Activated CD8-positive, alpha-beta memory T cell treated with anti-CD3 and anti-CD28 coated beads, Interleukin-2, amount 50 U/mL, for 4 hours (primary cell): ENCODE measurements around the gene TSTD2.

ENCODE experiments used
- DNase-seq: peaks from one replicate; pipeline ENCODE4 v3.0.0-alpha.2; 2020

TSTD2 gene

GRCh38 chr9:97560851-97561250 is 72.3 kb downstream of the TSTD2 start:
- DNase-seq, result no peak

- DNase-seq, result no peak
Measured at GRCh38 chr9:97560154-97560553, 73.0 kb downstream of the TSTD2 start.

- no peak for DNase-seq
Measured at GRCh38 chr9:97559111-97559514, 74.1 kb downstream of the TSTD2 start.

GRCh38 chr9:97558701-97559101 is 74.5 kb downstream of the TSTD2 start:
- no peak for DNase-seq

GRCh38 chr9:97557606-97558095 is 75.5 kb downstream of the TSTD2 start:
- DNase-seq, result no peak

GRCh38 chr9:97556721-97557605 is 76.2 kb downstream of the TSTD2 start:
- no peak for DNase-seq

GRCh38 chr9:97556036-97556720 is 77.0 kb downstream of the TSTD2 start:
- DNase-seq, result no peak

GRCh38 chr9:97555164-97555563 is 78.0 kb downstream of the TSTD2 start:
- DNase-seq, result no peak

- no peak for DNase-seq
Measured at GRCh38 chr9:97554566-97555075, 78.5 kb downstream of the TSTD2 start.

- no peak for DNase-seq
Measured at GRCh38 chr9:97553841-97554240, 79.3 kb downstream of the TSTD2 start.

GRCh38 chr9:97553141-97553540 is 80.0 kb downstream of the TSTD2 start:
- DNase-seq, result no peak

- no peak for DNase-seq
Measured at GRCh38 chr9:97551308-97551707, 81.9 kb downstream of the TSTD2 start.

- no peak for DNase-seq
Measured at GRCh38 chr9:97550386-97550785, 82.8 kb downstream of the TSTD2 start.
